Right lung (tissue), 5 donors: ENCODE results near the gene FYB1. TPM values are rescaled to one million over a fixed set of nuclear protein-coding genes. Genes with fewer than 3 reads are reported as not detected.
"Not testable (repeated sequence)": the region's sequence is repeated elsewhere in the genome, so short reads cannot be mapped to it uniquely, and the experiment has no call there.

ENCODE experiments used
- DNase-seq, 2 donors: peaks; one replicate each; pipeline ENCODE4 v3.0.0-alpha.2; 2013
- polyA plus RNA-seq, 5 donors: library from polyadenylated mRNA; unstranded; fragments of 120-200 nt; gene quantifications; one replicate each; pipeline versions ENCODE4 v1.2.1 to v1.2.3, GENCODE V29; 2013; ENCODE audit warnings: inconsistent platforms in 1 of 5, low replicate concordance in 1 of 5; ENCODE audit not compliant: insufficient read length in 5 of 5, insufficient read depth in 1 of 5

Gene FYB1
- polyA plus RNA-seq, 5 donors = 2.2 to 5.2 (median 3.9) TPM

DNA sequence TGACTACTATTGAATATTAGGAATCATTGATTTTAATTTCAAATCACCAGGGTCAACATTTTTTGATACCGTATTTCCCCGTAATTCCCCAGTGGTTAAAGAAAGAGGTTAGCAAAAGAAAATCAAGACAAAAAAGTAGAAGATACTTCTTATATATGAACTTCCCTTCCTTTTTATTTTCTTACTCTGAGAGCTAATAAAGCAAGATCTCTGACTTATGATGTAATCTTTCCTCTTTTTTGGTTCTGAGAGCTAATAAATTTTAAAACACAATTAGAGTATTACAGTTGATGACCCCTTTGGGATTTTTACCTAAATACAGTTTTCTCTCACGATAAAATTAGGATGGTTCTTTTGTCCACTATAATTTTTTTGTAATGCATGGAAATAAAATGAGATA, 9.2 kb upstream of the FYB1 start:
- no peak for DNase-seq

DNA sequence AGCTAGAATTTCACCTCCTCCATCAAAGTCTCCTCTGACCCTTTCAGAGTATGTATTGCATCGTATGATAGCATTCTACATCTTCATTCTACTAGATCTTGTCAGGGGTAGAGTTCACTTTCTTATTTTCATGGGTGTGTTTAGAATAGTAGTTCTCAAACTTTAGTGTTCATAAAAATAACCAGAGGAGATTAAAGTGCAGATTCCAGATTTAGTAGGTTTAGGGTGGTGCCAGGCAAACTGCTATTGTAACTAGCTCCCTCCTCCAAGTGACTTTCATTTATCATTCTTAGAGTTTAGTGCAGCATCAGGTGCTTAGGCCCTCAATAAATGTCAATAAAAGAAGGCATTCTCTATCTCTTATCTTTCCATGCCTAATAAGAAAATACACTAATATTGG, 7.2 kb upstream of the FYB1 start:
- DNase-seq = no peak

DNA sequence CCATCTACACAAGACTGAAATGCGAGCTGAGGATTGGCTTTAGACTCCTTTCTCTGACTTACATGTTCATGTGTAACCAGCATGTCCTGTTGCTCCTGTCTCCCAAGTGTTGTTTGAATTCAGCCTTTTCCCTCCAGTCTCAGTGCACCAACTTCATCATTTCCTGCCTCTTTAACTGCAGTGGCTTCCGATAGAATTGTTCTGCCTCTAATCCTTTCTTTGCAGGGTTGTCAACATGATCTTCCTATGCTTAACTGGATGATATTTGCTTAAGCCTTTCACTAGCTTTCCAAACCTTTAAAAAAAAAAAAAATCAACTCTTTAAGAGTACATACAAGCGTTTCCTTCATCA, 6.7 kb upstream of the FYB1 start:
- no peak for DNase-seq

GRCh38 chr5:39225405-39226099, 6.2 kb upstream of the FYB1 start:
- no peak for DNase-seq

DNA sequence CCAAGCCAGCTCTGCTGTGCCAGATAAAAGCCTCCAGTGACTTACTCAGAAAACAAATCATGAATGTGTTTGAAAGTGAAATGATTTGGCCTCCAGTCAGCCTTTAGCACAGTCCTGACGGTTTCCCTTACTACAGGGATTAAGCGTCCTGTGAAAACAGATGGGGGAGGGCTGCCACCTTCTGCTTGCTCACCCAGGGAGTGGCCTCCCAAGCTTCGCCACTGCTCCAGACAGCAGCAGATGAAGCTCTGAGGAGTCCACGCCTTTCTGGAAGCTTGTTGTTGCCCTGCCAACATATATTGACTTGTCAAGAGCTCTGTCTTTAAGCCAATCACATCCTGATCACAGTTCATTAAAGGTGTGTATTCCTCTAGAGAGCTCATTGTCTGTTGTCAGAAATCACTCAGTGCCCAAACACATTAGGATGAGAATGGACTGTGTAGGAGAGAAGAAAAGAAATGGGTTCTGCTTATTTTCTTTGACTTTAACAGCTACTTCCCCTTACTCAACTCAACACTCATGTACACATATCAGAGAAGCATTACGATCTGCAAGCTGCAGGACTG, 4.9 kb upstream of the FYB1 start:
- no peak for DNase-seq

GRCh38 chr5:39223565-39224156, 4.3 kb upstream of the FYB1 start:
- no peak for DNase-seq

DNA sequence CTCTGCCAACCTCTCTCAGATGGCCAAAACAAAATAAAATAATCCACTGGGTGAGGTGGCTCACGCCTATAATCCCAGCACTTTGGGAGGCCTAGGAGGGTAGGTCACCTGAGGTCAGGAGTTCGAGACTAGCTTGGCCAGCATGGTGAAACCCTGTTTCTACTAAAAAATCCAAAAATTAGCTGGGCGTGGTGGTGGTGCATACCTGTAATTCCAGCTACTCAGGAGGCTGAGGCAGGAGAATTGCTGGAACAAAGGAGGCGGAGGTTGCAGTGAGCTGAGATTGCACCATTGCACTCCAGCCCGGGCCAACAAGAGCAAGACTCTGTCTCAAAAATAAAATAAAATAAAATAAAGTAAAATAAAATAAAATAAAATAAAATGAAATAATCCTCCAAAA, 2.3 kb upstream of the FYB1 start:
- not testable (repeated sequence) for DNase-seq

GRCh38 chr5:39220280-39221030, 1.1 kb upstream of the FYB1 start:
- DNase-seq = no peak

DNA sequence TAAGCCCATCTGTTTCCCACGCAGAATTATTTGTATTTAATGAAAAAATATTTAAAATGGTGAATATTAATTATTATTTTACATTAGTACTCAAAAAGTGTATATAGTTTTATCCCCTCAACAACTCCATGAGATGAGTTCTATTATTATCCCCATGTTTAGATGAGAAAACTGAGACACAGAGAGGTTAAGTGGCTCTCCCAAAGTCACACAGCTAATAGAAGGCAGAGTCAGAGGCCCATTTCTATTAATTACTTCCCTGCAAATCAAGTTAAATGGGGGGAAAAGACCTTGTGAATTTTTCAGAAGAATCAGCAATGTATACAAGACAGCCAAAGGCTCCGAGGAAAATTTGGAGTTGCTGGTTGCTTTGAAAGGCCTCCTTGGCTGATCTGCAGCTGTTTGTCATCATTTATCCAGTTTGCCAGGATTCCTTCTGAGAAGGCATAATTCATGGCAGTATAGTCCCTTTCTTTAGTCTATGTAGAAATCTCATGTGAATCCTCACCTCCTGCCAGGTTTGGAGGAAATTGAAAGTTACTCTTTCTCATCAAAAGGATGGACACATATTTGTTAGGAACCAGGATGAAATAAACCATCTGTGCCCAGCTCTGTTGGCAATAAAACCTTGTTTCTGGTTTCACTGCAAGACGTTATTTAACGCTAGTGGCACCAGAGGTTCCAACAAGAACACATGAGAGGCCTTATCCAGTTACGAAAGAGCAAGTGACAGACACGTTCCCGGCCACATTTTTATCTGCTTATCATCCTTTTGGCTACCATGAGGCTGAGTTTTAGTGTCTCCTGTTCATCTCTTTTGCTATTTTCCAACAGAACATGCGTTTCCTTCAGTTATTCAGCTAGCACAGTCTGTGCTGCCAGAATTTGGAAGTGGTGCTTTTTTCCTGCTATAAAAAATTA, 621 bp downstream of the FYB1 start:
- DNase-seq = peak; percentile 26 to 41

DNA sequence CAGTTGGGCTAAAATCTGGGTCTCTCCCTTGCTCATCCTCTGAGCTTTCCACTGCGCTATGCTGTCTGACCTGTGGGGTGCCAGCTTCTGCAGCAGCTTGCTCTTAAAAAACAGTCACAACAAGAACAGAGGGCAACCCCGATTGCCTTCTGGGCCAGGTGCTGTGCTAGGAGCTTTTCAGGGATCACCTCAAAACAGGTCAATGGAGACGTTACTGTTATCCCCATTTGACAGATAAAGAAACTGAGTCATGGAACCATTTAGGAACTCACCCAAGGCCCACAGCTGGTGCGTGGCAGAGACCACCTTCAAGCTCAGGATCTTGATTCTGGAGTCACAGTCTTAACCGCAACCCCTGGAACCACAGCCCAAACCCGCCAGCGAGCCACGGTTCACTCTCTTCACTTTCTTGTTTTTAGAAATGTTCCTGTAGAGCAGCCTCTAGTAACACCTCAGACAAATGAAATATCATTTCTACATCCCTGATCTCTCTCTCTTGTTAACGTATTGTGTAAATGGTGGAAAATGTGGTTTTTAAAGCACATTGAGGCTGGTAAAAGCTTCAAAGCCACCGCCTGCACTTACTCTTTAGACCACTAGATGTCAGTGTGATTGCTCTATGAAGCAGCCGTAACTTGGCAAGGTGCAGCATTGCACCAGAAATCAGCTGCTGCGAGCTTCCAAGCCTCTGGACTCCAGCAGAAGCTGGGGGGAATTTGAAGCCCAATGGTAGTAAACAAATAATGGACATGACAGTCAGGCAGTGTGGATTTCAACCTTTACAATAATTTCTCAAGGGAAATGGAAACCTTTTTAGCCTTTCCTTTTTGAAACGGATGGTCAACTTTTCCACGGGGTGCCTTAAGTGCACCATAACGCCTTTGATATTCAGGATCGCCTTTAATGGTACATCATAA, 1.7 kb downstream of the FYB1 start:
- DNase-seq = peak; percentile 52 to 75

DNA sequence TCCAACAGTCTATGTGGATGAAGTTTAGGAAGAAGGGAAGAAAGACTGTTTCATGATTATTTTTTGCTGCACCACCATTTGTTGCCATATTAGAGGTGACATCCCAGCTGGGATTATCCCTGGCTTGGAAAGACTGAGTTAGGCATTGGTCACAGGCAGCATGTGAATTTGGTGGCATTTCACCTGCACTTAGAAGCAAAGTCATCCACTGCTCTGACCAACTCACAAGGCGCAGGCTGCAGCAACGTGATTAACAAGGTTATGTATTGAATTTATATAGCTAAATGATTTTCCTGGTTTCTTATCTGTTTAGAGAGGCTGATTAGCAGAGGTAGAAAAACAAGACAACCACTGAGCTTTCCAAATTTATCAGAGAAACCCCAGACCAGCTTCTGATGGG, 2.7 kb downstream of the FYB1 start:
- DNase-seq = no peak

GRCh38 chr5:39215857-39216256, 3.5 kb downstream of the FYB1 start:
- no peak for DNase-seq

- DNase-seq = no peak
Measured at GRCh38 chr5:39214912-39215709, 4.3 kb downstream of the FYB1 start.

DNA sequence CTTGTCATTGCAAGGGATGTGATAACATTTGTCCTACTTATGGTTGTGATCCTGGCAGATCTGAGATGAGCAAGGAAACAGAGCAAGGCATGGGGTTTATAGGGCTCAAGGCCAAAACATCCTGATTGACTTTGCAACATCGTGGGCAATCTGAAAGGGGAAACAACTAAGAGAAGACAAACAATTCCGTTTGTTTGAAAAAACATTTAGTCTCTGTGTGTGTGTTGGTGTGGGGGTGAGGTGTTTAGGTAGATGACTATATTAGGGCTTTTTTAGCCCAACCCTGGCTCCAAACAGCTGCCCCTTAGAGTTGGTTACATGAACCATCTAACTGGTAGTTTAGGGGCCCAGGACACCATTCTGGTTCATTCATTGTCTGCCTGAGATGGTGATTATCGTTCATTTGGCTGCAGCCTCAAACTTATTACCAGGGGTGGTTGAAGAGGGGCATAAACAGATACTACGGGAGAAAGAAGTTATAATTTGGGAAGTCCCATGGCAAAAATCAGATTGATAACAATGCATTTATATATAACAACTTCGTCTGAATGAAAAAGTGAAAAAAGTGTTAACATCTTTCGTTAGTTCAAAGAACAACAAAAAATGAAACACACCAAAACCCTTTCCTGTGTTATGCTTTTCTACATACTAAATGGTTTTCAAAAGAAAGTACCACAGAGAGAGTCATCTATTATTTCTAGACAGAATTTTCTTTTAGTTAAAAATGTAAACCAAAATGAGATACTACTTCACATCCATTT, 5.7 kb downstream of the FYB1 start:
- DNase-seq = no peak

GRCh38 chr5:39211773-39212172, 7.6 kb downstream of the FYB1 start:
- no peak for DNase-seq

DNA sequence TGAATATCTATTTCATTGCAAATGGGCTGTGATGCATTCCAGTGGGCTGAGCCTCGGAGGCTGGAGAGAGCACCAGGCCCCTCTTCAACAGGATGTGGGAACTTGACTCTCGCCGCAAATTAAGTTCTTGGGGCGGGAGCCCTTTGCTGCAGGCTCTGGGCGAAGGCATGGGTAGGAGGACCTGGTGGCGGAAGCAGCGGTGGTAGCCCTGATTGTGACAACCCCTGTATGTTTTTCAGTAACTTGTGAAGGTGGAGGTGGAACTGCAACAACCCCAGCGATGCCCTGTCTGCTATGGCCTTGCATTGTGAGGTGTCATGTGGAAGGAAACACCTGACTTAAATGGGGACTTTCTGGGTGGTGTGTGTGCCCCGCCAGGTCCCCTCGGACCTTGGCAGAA, 9.4 kb downstream of the FYB1 start:
- no peak for DNase-seq

GRCh38 chr5:39208471-39208870, 10.9 kb downstream of the FYB1 start:
- no peak for DNase-seq

DNA sequence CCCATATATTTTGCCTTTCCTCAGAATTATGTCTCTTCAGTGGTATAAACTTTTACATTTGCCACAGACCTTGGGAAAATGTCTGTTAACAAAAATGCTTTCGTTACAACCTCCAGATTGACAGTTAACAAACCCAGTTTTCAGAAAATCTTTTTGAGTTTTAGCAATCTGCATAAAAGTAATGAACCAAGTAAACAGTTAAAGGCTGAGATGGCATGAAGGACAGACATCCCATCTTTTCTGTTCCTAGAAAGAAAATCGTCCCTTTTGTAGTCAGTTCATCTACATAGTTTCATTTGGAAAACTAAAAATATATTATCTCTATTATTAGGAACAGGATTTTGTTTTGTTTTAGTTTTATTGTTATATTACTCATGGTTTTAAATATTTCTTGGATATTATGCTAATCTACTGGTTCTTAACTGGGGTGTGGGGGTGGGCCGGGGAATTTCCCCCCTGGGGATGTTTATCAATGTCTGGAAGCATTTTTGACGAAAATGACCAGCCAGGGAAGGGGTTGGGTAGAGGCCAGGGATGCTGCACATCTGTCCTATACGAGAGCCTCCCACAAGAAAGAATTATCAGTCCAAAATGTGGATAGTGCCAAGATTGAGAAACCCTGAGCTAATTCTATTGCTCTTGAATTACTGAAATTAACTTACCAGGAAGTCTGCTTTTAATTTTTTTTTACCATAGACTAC, 11.9 kb downstream of the FYB1 start:
- no peak for DNase-seq
